H1 (cell line): ENCODE data around the gene ZFYVE19. TPM values are rescaled to one million over a fixed set of nuclear protein-coding genes. Genes with fewer than 3 reads are reported as not detected.

Source experiments
- CTCF ChIA-PET: fragments of 300-600 bp; sonication (Branson Sonifier 250); formaldehyde crosslinking; loops from one replicate; lab custom pipeline; 2021; ENCODE audit not compliant: partially characterized antibody; lab: Charles Lee
- POLR2A ChIA-PET: fragments of 300-600 bp; sonication (Branson Sonifier 250); formaldehyde crosslinking; loops from one replicate; lab custom pipeline; 2021; ENCODE audit warnings: inconsistent platforms; ENCODE audit not compliant: partially characterized antibody; lab: Charles Lee
- DNase-seq, 2 experiments: peaks; one replicate each; pipeline versions ENCODE4 v3.0.0 to v3.0.0-alpha.2; 2010 to 2022; ENCODE audit warnings: low spot score in 2 of 2, low read depth in 1 of 2, mixed read lengths in 1 of 2
- FAIRE-seq: peaks from 2 replicates; lab custom pipeline; 2011; peaks lifted over from hg19 to GRCh38; lab: Jason Lieb, UNC
- H2AFZ ChIP-seq: 2 replicates; pipeline ENCODE4 v1.8.1; 2012; ENCODE audit warnings: low read length, inconsistent platforms
- H2AK5ac ChIP-seq: 2 replicates; pipeline ENCODE4 v1.6.1; 2013; ENCODE audit warnings: low read depth, low read length
- H2BK120ac ChIP-seq: replicated peaks from 2 replicates; pipeline ENCODE3; 2013; ENCODE audit warnings: low read depth, low read length, inconsistent platforms
- H2BK12ac ChIP-seq: 2 replicates; pipeline ENCODE4 v1.6.1; 2013; ENCODE audit warnings: low read depth, low read length
- H2BK15ac ChIP-seq: 2 replicates; pipeline ENCODE4 v1.6.1; 2013; ENCODE audit warnings: low read length
- H2BK20ac ChIP-seq: 2 replicates; pipeline ENCODE4 v1.6.1; 2013; ENCODE audit warnings: low read length
- H2BK5ac ChIP-seq: 2 replicates; pipeline ENCODE4 v1.6.1; 2013; ENCODE audit warnings: low read depth, low read length
- H3K14ac ChIP-seq: 2 replicates; pipeline ENCODE4 v1.6.1; 2013; ENCODE audit warnings: inconsistent platforms; ENCODE audit not compliant: insufficient read length
- H3K18ac ChIP-seq: 2 replicates; pipeline ENCODE4 v1.6.1; 2013; ENCODE audit warnings: low read length; ENCODE audit errors: extremely low read depth
- H3K23ac ChIP-seq: 2 replicates; pipeline ENCODE4 v1.6.1; 2013; ENCODE audit warnings: inconsistent platforms; ENCODE audit not compliant: insufficient read length
- H3K23me2 ChIP-seq: 2 replicates; pipeline ENCODE4 v1.6.1; 2013; ENCODE audit warnings: low read depth, low read length
- H3K27ac ChIP-seq: 2 replicates; pipeline ENCODE4 v1.6.1; 2011; ENCODE audit warnings: low read depth, low read length, inconsistent platforms
- H3K27me3 ChIP-seq, 4 experiments: replicated peaks in 1 of 4; 1 replicate in 1 of 4; 2 replicates in 3 of 4; pipeline versions ENCODE4 v1.6.1 to v1.8.1; 2011 to 2013; ENCODE audit warnings: low read length in 3 of 4, mild to moderate bottlenecking in 3 of 4, inconsistent platforms in 2 of 4, mixed read lengths in 2 of 4, moderate library complexity in 1 of 4; ENCODE audit not compliant: control insufficient read depth in 3 of 4, insufficient read depth in 3 of 4; ENCODE audit errors: extremely low read depth in 1 of 4
- H3K36me3 ChIP-seq, 4 experiments: 2 replicates each; pipeline versions ENCODE4 v1.6.1 to v1.8.1; 2011 to 2013; ENCODE audit warnings: mild to moderate bottlenecking in 4 of 4, low read length in 3 of 4, moderate library complexity in 2 of 4, control low read depth in 1 of 4, inconsistent platforms in 1 of 4; ENCODE audit not compliant: insufficient read depth in 4 of 4, control insufficient read depth in 2 of 4
- H3K4ac ChIP-seq: replicated peaks from 2 replicates; pipeline ENCODE3; 2013; ENCODE audit warnings: low read length, low read depth, mixed read lengths, inconsistent platforms; ENCODE audit not compliant: insufficient read length
- H3K4me1 ChIP-seq, 4 experiments: replicated peaks in 1 of 4; 1 replicate in 1 of 4; 2 replicates in 3 of 4; pipeline versions ENCODE4 v1.6.1 to v1.8.1; 2011 to 2013; ENCODE audit warnings: low read length in 3 of 4, inconsistent platforms in 2 of 4, mixed read lengths in 1 of 4; ENCODE audit not compliant: insufficient read depth in 4 of 4, control insufficient read depth in 3 of 4
- H3K4me2 ChIP-seq, 2 experiments: 2 replicates each; pipeline versions ENCODE4 v1.6.1 to v1.8.1; 2011 to 2013; ENCODE audit warnings: low read depth in 2 of 2, low read length in 2 of 2, control low read depth in 1 of 2, inconsistent platforms in 1 of 2, mild to moderate bottlenecking in 1 of 2; ENCODE audit not compliant: insufficient read depth in 1 of 2
- H3K4me3 ChIP-seq, 4 experiments: fragments of 200-600, 300-600 bp in 1 of 4; sonication (generic), shearing (Covaris generic), sonication (Bioruptor Twin) in 1 of 4; 2 replicates each; pipeline versions ENCODE4 v1.5.1 to v1.8.1; 2011 to 2016; ENCODE audit warnings: low read length in 4 of 4, low read depth in 3 of 4, control low read depth in 2 of 4, inconsistent platforms in 2 of 4, mild to moderate bottlenecking in 2 of 4, mixed read lengths in 1 of 4, moderate library complexity in 1 of 4; ENCODE audit not compliant: insufficient read depth in 2 of 4; ENCODE audit errors: extremely low read depth in 1 of 4
- H3K56ac ChIP-seq: replicated peaks from 2 replicates; pipeline ENCODE3; 2013; ENCODE audit warnings: low read depth, mild to moderate bottlenecking, mixed read lengths, low read length, inconsistent platforms; ENCODE audit not compliant: insufficient read length
- H3K79me1 ChIP-seq: 2 replicates; pipeline ENCODE4 v1.6.1; 2013; ENCODE audit warnings: low read depth, low read length, control low read depth
- H3K79me2 ChIP-seq, 2 experiments: 2 replicates each; pipeline versions ENCODE4 v1.6.1 to v1.8.1; 2012 to 2013; ENCODE audit warnings: low read length in 2 of 2, mild to moderate bottlenecking in 2 of 2, inconsistent platforms in 1 of 2; ENCODE audit not compliant: insufficient read depth in 2 of 2, control insufficient read depth in 1 of 2
- H3K9ac ChIP-seq, 4 experiments: replicated peaks in 1 of 4; 1 replicate in 1 of 4; 2 replicates in 3 of 4; pipeline versions ENCODE4 v1.6.1 to v1.8.1; 2011 to 2013; ENCODE audit warnings: low read depth in 3 of 4, low read length in 3 of 4, control low read depth in 2 of 4, mild to moderate bottlenecking in 2 of 4, moderate library complexity in 2 of 4, inconsistent platforms in 1 of 4; ENCODE audit errors: extremely low read depth in 1 of 4
- H3K9me3 ChIP-seq, 2 experiments: 2 replicates each; pipeline versions ENCODE4 v1.6.1 to v1.8.1; 2012 to 2013; ENCODE audit warnings: mild to moderate bottlenecking in 2 of 2, moderate library complexity in 2 of 2, control low read depth in 1 of 2, inconsistent platforms in 1 of 2, low read depth in 1 of 2, low read length in 1 of 2, mixed read lengths in 1 of 2; ENCODE audit not compliant: insufficient read depth in 2 of 2
- H4K20me1 ChIP-seq, 2 experiments: replicated peaks in 1 of 2; 2 replicates each; pipeline versions ENCODE3 to v1.8.1; 2011 to 2013; ENCODE audit warnings: inconsistent platforms in 2 of 2, low read length in 2 of 2, mild to moderate bottlenecking in 1 of 2; ENCODE audit not compliant: insufficient read depth in 2 of 2, control insufficient read depth in 1 of 2
- H4K5ac ChIP-seq: 2 replicates; pipeline ENCODE4 v1.6.1; 2013; ENCODE audit warnings: low read length, low read depth, mixed read lengths, inconsistent platforms; ENCODE audit not compliant: insufficient read length
- H4K8ac ChIP-seq: 2 replicates; pipeline ENCODE4 v1.8.0; 2013; ENCODE audit warnings: mild to moderate bottlenecking, moderate library complexity, low read length, inconsistent platforms; ENCODE audit not compliant: insufficient read depth; ENCODE audit errors: extremely low read depth
- H4K91ac ChIP-seq: replicated peaks from 2 replicates; pipeline ENCODE3; 2013; ENCODE audit warnings: low read length, mixed read lengths, inconsistent platforms; ENCODE audit not compliant: insufficient read length
- ASH2L ChIP-seq: fragments of 200-600, 300-600 bp; sonication (generic); IDR thresholded peaks from one replicate; pipeline ENCODE4 v1.7.1; 2017; ENCODE audit warnings: low read length
- CEBPB ChIP-seq: IDR thresholded peaks from 2 replicates; pipeline ENCODE4 v1.6.1; 2012; ENCODE audit warnings: low read depth, low read length
- EP300 ChIP-seq, 2 experiments: IDR thresholded peaks; 1 replicate in 1 of 2; 2 replicates in 1 of 2; pipeline ENCODE4 v1.6.1; 2011 to 2012; ENCODE audit warnings: low read depth in 2 of 2, low read length in 2 of 2, mild to moderate bottlenecking in 2 of 2, borderline replicate concordance in 1 of 2, inconsistent platforms in 1 of 2, moderate library complexity in 1 of 2
- KDM5A ChIP-seq: fragments of 200-600 bp; IDR thresholded peaks from 2 replicates; pipeline ENCODE4 v1.7.1; 2012; ENCODE audit warnings: mild to moderate bottlenecking, low read length, inconsistent platforms, mixed read lengths
- MAX ChIP-seq: IDR thresholded peaks from 2 replicates; pipeline ENCODE4 v1.6.1; 2012; ENCODE audit warnings: inconsistent platforms
- SAP30 ChIP-seq: fragments of 300-600 bp; sonication (generic); IDR thresholded peaks from 2 replicates; pipeline ENCODE4 v1.7.1; 2012; ENCODE audit warnings: low read length, moderate library complexity, mild to moderate bottlenecking, inconsistent platforms; ENCODE audit not compliant: insufficient read depth, insufficient replicate concordance
- SP2 ChIP-seq: IDR thresholded peaks from 2 replicates; pipeline ENCODE4 v1.6.1; 2012; ENCODE audit warnings: mild to moderate bottlenecking, low read length, inconsistent platforms
- SP4 ChIP-seq: IDR thresholded peaks from 2 replicates; pipeline ENCODE4 v1.6.1; 2012; ENCODE audit warnings: low read length, inconsistent platforms
- WGBS, 2 experiments: shearing (Covaris generic) in 1 of 2; methylation state at CpG; one replicate each; pipeline versions ENCODE4 v1.1.6 to v1.1.7; 2013 to 2015; ENCODE audit warnings: low lambda C conversion rate in 2 of 2, mixed read lengths in 2 of 2, inconsistent platforms in 1 of 2, low coverage in 1 of 2, missing lambda C conversion rate in 1 of 2; ENCODE audit not compliant: insufficient replicate concordance in 2 of 2, insufficient coverage in 1 of 2, insufficient read length in 1 of 2; ENCODE audit errors: extremely low coverage in 1 of 2, missing lambda C conversion rate in 1 of 2; 5-methylcytosine and 5-hydroxymethylcytosine counted together
- polyA plus RNA-seq, 7 experiments: library from polyadenylated mRNA; depleted of rRNA in 3 of 7; stranded (reverse) in 5 of 7; unstranded in 2 of 7; fragments of >200 nt in 5 of 7; fragments of 200-250 nt in 2 of 7; gene quantifications; 1 replicate in 5 of 7; 2 replicates in 1 of 7; 4 replicates in 1 of 7; pipeline versions ENCODE4 v1.2.1 to v1.2.3, GENCODE V29; 2011 to 2013; ENCODE audit warnings: missing spikeins in 2 of 7, mixed read lengths in 2 of 7
- total RNA-seq: library from RNA; stranded (reverse); fragmentation: NEBNext Ultra II Directional; extraction: Animal tissue kit (Norgen Biotek cat#: 25700); gene quantifications from 2 replicates; pipeline ENCODE4 v1.2.1, GENCODE V29; 2021
- TF ChIP-seq, protein P1 (sequence below), 3 experiments: IDR thresholded peaks; 1 replicate in 2 of 3; 2 replicates in 1 of 3; pipeline versions ENCODE4 v1.5.1 to v1.6.1; 2011; ENCODE audit warnings: low read length in 3 of 3, mild to moderate bottlenecking in 3 of 3, inconsistent platforms in 2 of 3, low read depth in 1 of 3, moderate library complexity in 1 of 3; ENCODE audit not compliant: insufficient read depth in 1 of 3; ENCODE audit errors: control extremely low read depth in 1 of 3

The ZFYVE19 gene
- total and polyA plus RNA-seq, 2 of the 8 experiments (the other 6 are each of a cell fraction or from before 2014, with no cell fraction given) = 11.2 to 21.8 TPM

GRCh38 chr15:40782609-40783227, 24.2 kb upstream of the ZFYVE19 start:
- H4K20me1 ChIP-seq = peaks cover 0 to 5% of the 10 kb centered on the region in 2 experiments
- no peak for FAIRE-seq
- TF ChIP-seq CEBPB = no peak
- TF ChIP-seq SP4 = no peak
- no peak for TF ChIP-seq SP2
- TF ChIP-seq ASH2L = no peak
- TF ChIP-seq, protein P1, sequence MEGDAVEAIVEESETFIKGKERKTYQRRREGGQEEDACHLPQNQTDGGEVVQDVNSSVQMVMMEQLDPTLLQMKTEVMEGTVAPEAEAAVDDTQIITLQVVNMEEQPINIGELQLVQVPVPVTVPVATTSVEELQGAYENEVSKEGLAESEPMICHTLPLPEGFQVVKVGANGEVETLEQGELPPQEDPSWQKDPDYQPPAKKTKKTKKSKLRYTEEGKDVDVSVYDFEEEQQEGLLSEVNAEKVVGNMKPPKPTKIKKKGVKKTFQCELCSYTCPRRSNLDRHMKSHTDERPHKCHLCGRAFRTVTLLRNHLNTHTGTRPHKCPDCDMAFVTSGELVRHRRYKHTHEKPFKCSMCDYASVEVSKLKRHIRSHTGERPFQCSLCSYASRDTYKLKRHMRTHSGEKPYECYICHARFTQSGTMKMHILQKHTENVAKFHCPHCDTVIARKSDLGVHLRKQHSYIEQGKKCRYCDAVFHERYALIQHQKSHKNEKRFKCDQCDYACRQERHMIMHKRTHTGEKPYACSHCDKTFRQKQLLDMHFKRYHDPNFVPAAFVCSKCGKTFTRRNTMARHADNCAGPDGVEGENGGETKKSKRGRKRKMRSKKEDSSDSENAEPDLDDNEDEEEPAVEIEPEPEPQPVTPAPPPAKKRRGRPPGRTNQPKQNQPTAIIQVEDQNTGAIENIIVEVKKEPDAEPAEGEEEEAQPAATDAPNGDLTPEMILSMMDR (IDR thresholded peaks at IDR 0.05; ENCODE audit: control extremely low read depth in 1 of 3, insufficient read depth in 1 of 3, low read depth in 1 of 3, low read length in 3 of 3) = peak; percentile 77 to 79 (median 79)
- TF ChIP-seq SAP30 = no peak
- no peak for TF ChIP-seq EP300 (IDR thresholded peaks at IDR 0.05; ENCODE audit: borderline replicate concordance in 1 of 2, low read depth in 2 of 2, low read length in 2 of 2)
- TF ChIP-seq MAX = peak; percentile 50
- TF ChIP-seq KDM5A = no peak

More at GRCh38 chr15:40782609-40783227, 24.2 kb upstream of the ZFYVE19 start:
- H3K27ac ChIP-seq = no peak overlapping the region
- no peaks in the 10 kb centered on the region for H3K27me3 ChIP-seq
- H2BK5ac ChIP-seq = no peak overlapping the region
- H3K9me3 ChIP-seq = no peaks in the 10 kb centered on the region
- H3K23me2 ChIP-seq = no peaks in the 10 kb centered on the region
- no peak overlapping the region for H2BK12ac ChIP-seq
- H3K23ac ChIP-seq = no peak overlapping the region
- no peak overlapping the region for H3K4me3 ChIP-seq
- no peak overlapping the region for H2AFZ ChIP-seq
- POLR2A ChIA-PET = interaction anchor here (1.0 to 2.6 kb wide), 6 partner anchors 13 to 91 kb away, joined by 3 to 11 read pairs (median 4); partner anchors contain the start of genes C15orf62, GCHFR, RHOV and SPINT1
- H3K4ac ChIP-seq = no peak overlapping the region
- no peak overlapping the region for H3K18ac ChIP-seq
- WGBS, 2 experiments = 90% methylated on average over 8 of the region's 8 CpGs; no CpG with 5 or more reads in 1 of the 2 experiments
- H3K9ac ChIP-seq = no peak overlapping the region
- no peak overlapping the region for H3K4me2 ChIP-seq
- DNase-seq = peak; percentile 46 to 64
- no peak overlapping the region for H4K8ac ChIP-seq
- H4K5ac ChIP-seq = no peak overlapping the region
- H3K14ac ChIP-seq = no peak overlapping the region
- CTCF ChIA-PET = interaction anchor here (0.7 to 12.9 kb wide), 25 partner anchors 10 to 193 kb away, joined by 3 to 184 read pairs (median 5); partner anchors contain the start of genes C15orf62, DNAJC17, GCHFR and PPP1R14D
- H3K36me3 ChIP-seq = peaks cover 0 to 4% (median 0%) of the 10 kb centered on the region in 4 experiments; a peak in 3 of 8 replicates
- H2BK20ac ChIP-seq = no peak overlapping the region
- H2BK120ac ChIP-seq = no peak overlapping the region
- peaks cover 8 to 23% (median 13%) of the 10 kb centered on the region in 4 experiments; a peak in 6 of 7 replicates for H3K4me1 ChIP-seq
- no peak overlapping the region for H4K91ac ChIP-seq
- H2AK5ac ChIP-seq = no peak overlapping the region
- no peak overlapping the region for H3K56ac ChIP-seq
- H3K79me1 ChIP-seq = no peaks in the 10 kb centered on the region; the same call in none of the 2 replicates
- peaks cover 0 to 14% of the 10 kb centered on the region in 2 experiments; a peak in 3 of 4 replicates for H3K79me2 ChIP-seq
- no peak overlapping the region for H2BK15ac ChIP-seq
